ENCODE measurements around the gene MYO10.

DNA sequence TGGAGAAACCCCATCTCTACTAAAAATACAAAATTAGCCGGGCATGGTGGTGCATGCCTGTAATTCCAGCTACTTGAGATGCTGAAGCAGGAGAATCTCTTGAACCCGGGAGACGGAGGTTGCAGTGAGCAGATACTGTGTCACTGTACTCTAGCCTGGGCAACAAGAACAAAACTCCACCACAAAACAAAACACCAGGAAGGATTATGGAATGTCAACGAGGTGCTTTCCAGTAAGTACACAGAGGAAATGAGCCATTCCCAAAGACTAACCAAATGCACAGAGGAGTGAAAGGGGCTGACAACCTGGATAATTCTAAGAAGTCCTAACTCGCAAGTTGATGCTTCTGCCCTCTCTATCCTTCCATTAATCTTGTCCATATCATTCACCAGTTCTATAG, 193.2 kb downstream of the MYO10 start:
- TF ChIP-seq ZFP3 (CRISPR knock-in tag; IDR thresholded peaks at IDR 0.05) (no peak), PATZ1 (CRISPR knock-in tag; IDR thresholded peaks at IDR 0.05; ENCODE audit: borderline replicate concordance) (no peak), ZFP30 (CRISPR knock-in tag; IDR thresholded peaks at IDR 0.05) (no peak), TCF4 (CRISPR knock-in tag; IDR thresholded peaks at IDR 0.05; ENCODE audit: borderline replicate concordance) (no peak), PPARA (CRISPR knock-in tag; IDR thresholded peaks at IDR 0.05; ENCODE audit: borderline replicate concordance) (no peak), ZNF8 (CRISPR knock-in tag; IDR thresholded peaks at IDR 0.05) (no peak), ZNF565 (CRISPR knock-in tag; conservative IDR thresholded peaks at IDR 0.05; ENCODE audit: low read depth) (no peak), ARNTL (CRISPR knock-in tag; IDR thresholded peaks at IDR 0.05; ENCODE audit: borderline replicate concordance, low read depth) (no peak)
- TF ChIP-seq, protein P1, sequence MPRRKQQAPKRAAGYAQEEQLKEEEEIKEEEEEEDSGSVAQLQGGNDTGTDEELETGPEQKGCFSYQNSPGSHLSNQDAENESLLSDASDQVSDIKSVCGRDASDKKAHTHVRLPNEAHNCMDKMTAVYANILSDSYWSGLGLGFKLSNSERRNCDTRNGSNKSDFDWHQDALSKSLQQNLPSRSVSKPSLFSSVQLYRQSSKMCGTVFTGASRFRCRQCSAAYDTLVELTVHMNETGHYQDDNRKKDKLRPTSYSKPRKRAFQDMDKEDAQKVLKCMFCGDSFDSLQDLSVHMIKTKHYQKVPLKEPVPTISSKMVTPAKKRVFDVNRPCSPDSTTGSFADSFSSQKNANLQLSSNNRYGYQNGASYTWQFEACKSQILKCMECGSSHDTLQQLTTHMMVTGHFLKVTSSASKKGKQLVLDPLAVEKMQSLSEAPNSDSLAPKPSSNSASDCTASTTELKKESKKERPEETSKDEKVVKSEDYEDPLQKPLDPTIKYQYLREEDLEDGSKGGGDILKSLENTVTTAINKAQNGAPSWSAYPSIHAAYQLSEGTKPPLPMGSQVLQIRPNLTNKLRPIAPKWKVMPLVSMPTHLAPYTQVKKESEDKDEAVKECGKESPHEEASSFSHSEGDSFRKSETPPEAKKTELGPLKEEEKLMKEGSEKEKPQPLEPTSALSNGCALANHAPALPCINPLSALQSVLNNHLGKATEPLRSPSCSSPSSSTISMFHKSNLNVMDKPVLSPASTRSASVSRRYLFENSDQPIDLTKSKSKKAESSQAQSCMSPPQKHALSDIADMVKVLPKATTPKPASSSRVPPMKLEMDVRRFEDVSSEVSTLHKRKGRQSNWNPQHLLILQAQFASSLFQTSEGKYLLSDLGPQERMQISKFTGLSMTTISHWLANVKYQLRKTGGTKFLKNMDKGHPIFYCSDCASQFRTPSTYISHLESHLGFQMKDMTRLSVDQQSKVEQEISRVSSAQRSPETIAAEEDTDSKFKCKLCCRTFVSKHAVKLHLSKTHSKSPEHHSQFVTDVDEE (CRISPR knock-in tag; IDR thresholded peaks at IDR 0.05): no peak
- TF ChIP-seq, protein P2, sequence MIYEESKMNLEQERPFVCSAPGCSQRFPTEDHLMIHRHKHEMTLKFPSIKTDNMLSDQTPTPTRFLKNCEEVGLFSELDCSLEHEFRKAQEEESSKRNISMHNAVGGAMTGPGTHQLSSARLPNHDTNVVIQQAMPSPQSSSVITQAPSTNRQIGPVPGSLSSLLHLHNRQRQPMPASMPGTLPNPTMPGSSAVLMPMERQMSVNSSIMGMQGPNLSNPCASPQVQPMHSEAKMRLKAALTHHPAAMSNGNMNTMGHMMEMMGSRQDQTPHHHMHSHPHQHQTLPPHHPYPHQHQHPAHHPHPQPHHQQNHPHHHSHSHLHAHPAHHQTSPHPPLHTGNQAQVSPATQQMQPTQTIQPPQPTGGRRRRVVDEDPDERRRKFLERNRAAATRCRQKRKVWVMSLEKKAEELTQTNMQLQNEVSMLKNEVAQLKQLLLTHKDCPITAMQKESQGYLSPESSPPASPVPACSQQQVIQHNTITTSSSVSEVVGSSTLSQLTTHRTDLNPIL (CRISPR knock-in tag; IDR thresholded peaks at IDR 0.05; ENCODE audit: low read depth): no peak
